A549 (cell line): ENCODE measurements around the gene CUL1. TPM values are rescaled to one million over a fixed set of nuclear protein-coding genes. Genes with fewer than 3 reads are reported as not detected.

Experiments
- ATAC-seq, 2 experiments: fragments of 200-7000 bp in 1 of 2; fragments of >200 bp in 1 of 2; cut with Nextera tagmentation in 1 of 2; cut with Tn5 transposase in 1 of 2; 3 replicates each; pipeline versions ENCODE4 v1.8.0 to v1.9.1; 2018 to 2020; ENCODE audit warnings: mild to moderate bottlenecking in 1 of 2, moderate library complexity in 1 of 2
- CTCF ChIA-PET: fragments of 300-600 bp; sonication (Branson Sonifier 250); formaldehyde crosslinking; extraction: SDS; loops from one replicate; lab custom pipeline; 2021; ENCODE audit warnings: antibody characterized with exemption, inconsistent platforms; lab: Yijun Ruan, JAX
- POLR2A ChIA-PET: fragments of 350-600 bp; formaldehyde crosslinking; extraction: SDS; loops from one replicate; lab custom pipeline; 2021; ENCODE audit warnings: antibody characterized with exemption, inconsistent platforms; lab: Yijun Ruan, JAX
- DNase-seq, 2 experiments: peaks; one replicate each; pipeline versions ENCODE4 v3.0.0 to v3.0.0-alpha.2; 2011 to 2016; ENCODE audit warnings: low read depth in 1 of 2, low spot score in 1 of 2
- FAIRE-seq: peaks from 2 replicates; lab custom pipeline; 2011; peaks lifted over from hg19 to GRCh38; lab: Jason Lieb, UNC
- H3K27ac ChIP-seq, 2 experiments: fragments of >200 bp; sonication (Bioruptor Twin); formaldehyde crosslinking; 3 replicates each; pipeline ENCODE4 v1.5.1; 2016 to 2017
- H3K4me1 ChIP-seq: fragments of >200 bp; sonication (Bioruptor Twin); formaldehyde crosslinking; 3 replicates; pipeline ENCODE4 v1.6.1; 2016
- H3K4me2 ChIP-seq: fragments of >200 bp; sonication (Bioruptor Twin); formaldehyde crosslinking; 3 replicates; pipeline ENCODE4 v1.6.1; 2016
- H3K4me3 ChIP-seq: fragments of >200 bp; sonication (Bioruptor Twin); formaldehyde crosslinking; 3 replicates; pipeline ENCODE4 v1.5.1; 2016
- H3K9me3 ChIP-seq: fragments of >200 bp; sonication (Bioruptor Twin); formaldehyde crosslinking; 3 replicates; pipeline ENCODE4 v1.6.1; 2016
- CBX2 ChIP-seq: fragments of 200-600 bp; sonication (generic); IDR thresholded peaks from 2 replicates; pipeline ENCODE4 v1.6.1; 2016; ENCODE audit warnings: low read depth, mild to moderate bottlenecking, borderline replicate concordance
- CBX8 ChIP-seq: fragments of 200-600 bp; sonication (generic); IDR thresholded peaks from 2 replicates; pipeline ENCODE4 v1.6.1; 2016
- CEBPB ChIP-seq, 2 experiments: fragments of >200 bp in 1 of 2; sonication (Bioruptor Twin) in 1 of 2; formaldehyde crosslinking in 1 of 2; IDR thresholded peaks; 2 replicates each; pipeline ENCODE4 v1.6.1; 2012 to 2016
- CHD2 ChIP-seq: fragments of 150-350 bp; IDR thresholded peaks from 2 replicates; pipeline ENCODE4 v1.6.1; 2014; ENCODE audit warnings: low read length; ENCODE audit not compliant: partially characterized antibody
- CHD4 ChIP-seq: fragments of 200-600 bp; sonication (generic); IDR thresholded peaks from 2 replicates; pipeline ENCODE4 v1.6.1; 2016; ENCODE audit warnings: antibody characterized with exemption, mild to moderate bottlenecking, borderline replicate concordance
- EHF ChIP-seq: fragments of 250-450 bp; sonication (Bioruptor Pico); IDR thresholded peaks from 2 replicates; pipeline ENCODE4 v1.5.0; 2020; ENCODE audit warnings: mild to moderate bottlenecking
- FOXS1 ChIP-seq: fragments of 250-450 bp; sonication (Bioruptor Pico); IDR thresholded peaks from 2 replicates; pipeline ENCODE4 v1.5.0; 2020; ENCODE audit warnings: mild to moderate bottlenecking, moderate library complexity
- GATA3 ChIP-seq: IDR thresholded peaks from 2 replicates; pipeline ENCODE4 v1.6.1; 2012; ENCODE audit warnings: borderline replicate concordance
- HDAC2 ChIP-seq: fragments of 200-600 bp; sonication (generic); IDR thresholded peaks from 2 replicates; pipeline ENCODE4 v1.6.1; 2016
- HEYL ChIP-seq: fragments of 250-450 bp; sonication (Bioruptor Pico); IDR thresholded peaks from 2 replicates; pipeline ENCODE4 v1.8.0; 2021; ENCODE audit warnings: mild to moderate bottlenecking, moderate library complexity
- HOXA7 ChIP-seq: fragments of 250-450 bp; sonication (Bioruptor Pico); IDR thresholded peaks from 2 replicates; pipeline ENCODE4 v1.5.0; 2020; ENCODE audit warnings: mild to moderate bottlenecking, moderate library complexity
- HOXB13 ChIP-seq: fragments of 250-450 bp; sonication (Bioruptor Pico); IDR thresholded peaks from 2 replicates; pipeline ENCODE4 v1.5.0; 2020; ENCODE audit warnings: low read depth, mild to moderate bottlenecking, moderate library complexity
- HOXB5 ChIP-seq: fragments of 250-450 bp; sonication (Bioruptor Pico); IDR thresholded peaks from 2 replicates; pipeline ENCODE4 v1.5.0; 2020; ENCODE audit warnings: mild to moderate bottlenecking, moderate library complexity
- JUN ChIP-seq, 2 experiments: fragments of >200 bp; sonication (Bioruptor Twin); formaldehyde crosslinking; IDR thresholded peaks; 2 replicates in 1 of 2; 3 replicates in 1 of 2; pipeline ENCODE4 v1.6.1; 2016 to 2017
- MYC ChIP-seq: IDR thresholded peaks from 2 replicates; pipeline ENCODE4 v1.6.1; 2012; ENCODE audit warnings: mild to moderate bottlenecking, inconsistent platforms, low read length, improper control_type of control experiment, borderline replicate concordance
- NFE2L2 ChIP-seq: fragments of 150-350 bp; conservative IDR thresholded peaks from 2 replicates; pipeline ENCODE4 v1.6.1; 2014; ENCODE audit warnings: low read length
- NPAS2 ChIP-seq: fragments of 250-450 bp; sonication (Bioruptor Pico); IDR thresholded peaks from 2 replicates; pipeline ENCODE4 v1.8.0; 2022; ENCODE audit warnings: mild to moderate bottlenecking, moderate library complexity, borderline replicate concordance
- PHF8 ChIP-seq: fragments of 200-600 bp; sonication (generic); IDR thresholded peaks from 2 replicates; pipeline ENCODE4 v1.6.1; 2016; ENCODE audit warnings: low read depth, mild to moderate bottlenecking, antibody characterized with exemption, moderate library complexity, borderline replicate concordance
- POLR2AphosphoS2 ChIP-seq: conservative IDR thresholded peaks from 2 replicates; pipeline ENCODE4 v1.6.1; 2012; ENCODE audit warnings: low read length, improper control_type of control experiment, inconsistent platforms
- RFX5 ChIP-seq: fragments of 450-650 bp; IDR thresholded peaks from 2 replicates; pipeline ENCODE4 v1.7.1; 2014; ENCODE audit warnings: antibody characterized with exemption, mild to moderate bottlenecking, moderate library complexity
- SREBF2 ChIP-seq: fragments of 450-650 bp; IDR thresholded peaks from 2 replicates; pipeline ENCODE4 v1.6.1; 2014; ENCODE audit warnings: mild to moderate bottlenecking, moderate library complexity
- TFCP2L1 ChIP-seq: fragments of 250-450 bp; sonication (Bioruptor Pico); IDR thresholded peaks from 2 replicates; pipeline ENCODE4 v1.5.0; 2021; ENCODE audit warnings: mild to moderate bottlenecking
- TP53 ChIP-seq: fragments of 250-450 bp; sonication (Bioruptor Pico); IDR thresholded peaks from 2 replicates; pipeline ENCODE4 v1.5.0; 2021; ENCODE audit warnings: mild to moderate bottlenecking, moderate library complexity
- ZC3H11A ChIP-seq: fragments of 450-650 bp; IDR thresholded peaks from 2 replicates; pipeline ENCODE4 v1.6.1; 2014; ENCODE audit warnings: antibody characterized with exemption, mild to moderate bottlenecking
- ZNF302 ChIP-seq: fragments of 250-450 bp; sonication (Bioruptor Pico); IDR thresholded peaks from 2 replicates; pipeline ENCODE4 v1.9.0; 2021; ENCODE audit warnings: inconsistent platforms, mild to moderate bottlenecking, moderate library complexity
- WGBS: methylation state at CpG from one replicate; pipeline ENCODE4 v1.1.6; 2017; ENCODE audit errors: missing lambda C conversion rate; 5-methylcytosine and 5-hydroxymethylcytosine counted together
- polyA plus RNA-seq, 4 experiments: library from polyadenylated mRNA; depleted of rRNA in 3 of 4; stranded (reverse); fragments of >200 nt; fragmentation: RNase III in 1 of 4; extraction: RNeasy Plus Mini Kit Qiagen cat#74134 plus additional on column Dnase treatment in 1 of 4; gene quantifications; 2 replicates in 3 of 4; 3 replicates in 1 of 4; pipeline ENCODE4 v1.2.3, GENCODE V29; 2011 to 2017
- TF ChIP-seq, protein P1 (sequence below): IDR thresholded peaks from 2 replicates; pipeline ENCODE4 v1.6.1; 2012
- TF ChIP-seq, protein P2 (sequence below): IDR thresholded peaks from 2 replicates; pipeline ENCODE4 v1.6.1; 2012; ENCODE audit warnings: low read depth, borderline replicate concordance
- TF ChIP-seq, protein P3 (sequence below): fragments of >200 bp; sonication (Bioruptor Twin); formaldehyde crosslinking; IDR thresholded peaks from 2 replicates; pipeline ENCODE4 v1.6.1; 2016
- TF ChIP-seq, protein P4 (sequence below): fragments of 250-450 bp; sonication (Bioruptor Pico); IDR thresholded peaks from 2 replicates; pipeline ENCODE4 v1.5.0; 2020; ENCODE audit warnings: low read depth, mild to moderate bottlenecking, moderate library complexity
- TF ChIP-seq, protein P5 (sequence below): fragments of 450-650 bp; IDR thresholded peaks from 2 replicates; pipeline ENCODE4 v1.6.1; 2014; ENCODE audit warnings: antibody characterized with exemption

Gene CUL1
- polyA plus RNA-seq, 2 of the 4 experiments (the other 2 are of a cell fraction) = 57.9 to 70.6 TPM

DNA sequence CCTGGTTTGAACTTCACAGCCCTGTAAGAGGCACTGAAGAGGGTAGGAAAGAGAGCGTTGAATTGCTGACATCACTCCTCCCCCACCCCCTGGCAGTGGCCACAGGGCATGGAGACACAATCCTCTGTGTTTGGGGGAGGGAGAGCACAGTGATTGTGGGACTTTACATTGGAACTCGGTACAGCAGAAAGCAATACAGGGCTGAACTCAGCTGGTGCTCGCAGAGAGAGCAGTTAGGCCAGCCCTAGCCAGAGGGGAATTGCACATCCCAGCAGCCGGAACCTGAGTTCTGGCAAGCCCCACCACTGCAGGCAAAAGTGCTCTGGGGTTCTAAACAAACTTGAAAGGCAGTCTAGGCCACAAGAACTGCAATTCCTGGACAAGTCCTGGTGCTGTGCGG, 24.0 kb upstream of the CUL1 start:
- POLR2A ChIA-PET = no interaction called here
- 60% methylated on average over 3 of the region's 5 CpGs for WGBS
- no peak overlapping the region for H3K4me3 ChIP-seq
- DNase-seq (no peak), ATAC-seq (no peak), FAIRE-seq (no peak)
- H3K4me1 ChIP-seq = no peaks in the 10 kb centered on the region
- H3K27ac ChIP-seq = no peak overlapping the region
- no peak overlapping the region for H3K4me2 ChIP-seq
- peaks cover 2% of the 10 kb centered on the region; the same call in 1 of the 3 replicates for H3K9me3 ChIP-seq
- TF ChIP-seq CBX8 (no peak), NPAS2 (no peak), TFCP2L1 (CRISPR knock-in tag) (no peak), JUN (IDR thresholded peaks at IDR 0.05) (no peak), PHF8 (no peak), CBX2 (no peak), CHD4 (no peak), ZC3H11A (no peak), ZNF302 (CRISPR knock-in tag) (no peak)
- TF ChIP-seq, protein P1, sequence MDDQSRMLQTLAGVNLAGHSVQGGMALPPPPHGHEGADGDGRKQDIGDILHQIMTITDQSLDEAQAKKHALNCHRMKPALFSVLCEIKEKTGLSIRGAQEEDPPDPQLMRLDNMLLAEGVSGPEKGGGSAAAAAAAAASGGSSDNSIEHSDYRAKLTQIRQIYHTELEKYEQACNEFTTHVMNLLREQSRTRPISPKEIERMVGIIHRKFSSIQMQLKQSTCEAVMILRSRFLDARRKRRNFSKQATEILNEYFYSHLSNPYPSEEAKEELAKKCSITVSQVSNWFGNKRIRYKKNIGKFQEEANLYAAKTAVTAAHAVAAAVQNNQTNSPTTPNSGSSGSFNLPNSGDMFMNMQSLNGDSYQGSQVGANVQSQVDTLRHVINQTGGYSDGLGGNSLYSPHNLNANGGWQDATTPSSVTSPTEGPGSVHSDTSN = no peak
- TF ChIP-seq, protein P2, sequence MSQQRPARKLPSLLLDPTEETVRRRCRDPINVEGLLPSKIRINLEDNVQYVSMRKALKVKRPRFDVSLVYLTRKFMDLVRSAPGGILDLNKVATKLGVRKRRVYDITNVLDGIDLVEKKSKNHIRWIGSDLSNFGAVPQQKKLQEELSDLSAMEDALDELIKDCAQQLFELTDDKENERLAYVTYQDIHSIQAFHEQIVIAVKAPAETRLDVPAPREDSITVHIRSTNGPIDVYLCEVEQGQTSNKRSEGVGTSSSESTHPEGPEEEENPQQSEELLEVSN = no peak
- TF ChIP-seq, protein P3, sequence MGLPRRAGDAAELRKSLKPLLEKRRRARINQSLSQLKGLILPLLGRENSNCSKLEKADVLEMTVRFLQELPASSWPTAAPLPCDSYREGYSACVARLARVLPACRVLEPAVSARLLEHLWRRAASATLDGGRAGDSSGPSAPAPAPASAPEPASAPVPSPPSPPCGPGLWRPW = no peak
- TF ChIP-seq, protein P4, sequence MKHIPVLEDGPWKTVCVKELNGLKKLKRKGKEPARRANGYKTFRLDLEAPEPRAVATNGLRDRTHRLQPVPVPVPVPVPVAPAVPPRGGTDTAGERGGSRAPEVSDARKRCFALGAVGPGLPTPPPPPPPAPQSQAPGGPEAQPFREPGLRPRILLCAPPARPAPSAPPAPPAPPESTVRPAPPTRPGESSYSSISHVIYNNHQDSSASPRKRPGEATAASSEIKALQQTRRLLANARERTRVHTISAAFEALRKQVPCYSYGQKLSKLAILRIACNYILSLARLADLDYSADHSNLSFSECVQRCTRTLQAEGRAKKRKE (CRISPR knock-in tag) = no peak
- CTCF ChIA-PET = interaction anchor here (1.2 kb wide), 1 partner anchor 9 kb away, joined by 5 read pairs; no protein-coding TSS in a partner anchor

DNA sequence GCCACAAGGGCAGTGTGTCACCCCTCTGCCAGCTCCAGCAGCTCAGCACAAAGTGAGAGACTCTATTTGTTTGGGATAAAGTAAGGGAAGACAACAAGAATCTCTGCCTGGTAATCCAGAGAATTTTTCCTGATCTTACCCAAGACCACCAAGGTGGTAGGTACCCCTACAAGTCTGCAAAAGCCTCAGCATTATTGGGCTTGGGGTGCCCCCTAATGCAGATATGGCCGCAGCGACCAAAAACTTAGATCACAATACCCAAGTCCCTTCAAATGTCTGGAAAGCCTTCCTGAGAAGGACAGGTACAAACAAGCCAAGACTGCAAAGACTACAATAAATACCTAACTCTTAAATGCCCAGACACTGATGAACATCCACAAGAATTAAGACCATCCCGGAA, 22.4 kb upstream of the CUL1 start:
- POLR2A ChIA-PET = no interaction called here
- ATAC-seq = no peak
- Histone ChIP-seq H3K4me2 (no peak overlapping the region), H3K9me3 (peaks cover 7% of the 10 kb centered on the region; the same call in 1 of the 3 replicates), H3K4me1 (no peaks in the 10 kb centered on the region), H3K4me3 (no peak overlapping the region), H3K27ac (no peak overlapping the region)
- TF ChIP-seq CEBPB (IDR thresholded peaks at IDR 0.05) (no peak), NPAS2 (no peak), ZNF302 (CRISPR knock-in tag) (no peak), EHF (CRISPR knock-in tag) (no peak), HOXB13 (CRISPR knock-in tag) (no peak), NFE2L2 (no peak)
- TF ChIP-seq, protein P2 = no peak
- FAIRE-seq = no peak
- CTCF ChIA-PET = interaction anchor here (1.2 kb wide), 1 partner anchor 470 kb away, joined by 4 read pairs; the partner anchor contains the start of gene ZNF398
- WGBS = 75% methylated on average over 3 of the region's 3 CpGs
- DNase-seq = no peak

DNA sequence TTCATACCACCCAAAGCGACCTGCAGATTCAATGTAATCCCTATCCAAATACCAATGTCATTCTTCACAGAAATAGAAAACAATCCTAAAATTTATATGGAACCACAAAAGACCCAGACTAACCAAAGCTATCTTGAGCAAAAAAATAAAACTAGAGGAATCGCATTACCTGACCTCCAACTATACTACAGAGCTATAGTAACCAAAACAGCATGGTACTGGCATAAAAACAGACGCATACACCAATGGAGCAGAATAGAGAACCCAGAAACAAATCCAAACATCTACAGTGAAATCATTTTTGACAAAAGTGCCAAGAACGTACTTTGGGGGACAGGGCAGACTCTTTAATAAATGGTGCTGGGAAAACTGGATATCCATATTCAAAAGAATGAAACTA, 16.9 kb upstream of the CUL1 start:
- ChIA-PET CTCF (no interaction called here), POLR2A (no interaction called here)
- FAIRE-seq = no peak
- Histone ChIP-seq H3K27ac (no peak overlapping the region), H3K9me3 (peaks cover 11% of the 10 kb centered on the region; the same call in 1 of the 3 replicates), H3K4me3 (no peak overlapping the region), H3K4me1 (no peaks in the 10 kb centered on the region), H3K4me2 (no peak overlapping the region)
- ATAC-seq = no peak
- TF ChIP-seq HOXA7 (CRISPR knock-in tag) = no peak
- TF ChIP-seq, protein P1 = no peak
- TF ChIP-seq HDAC2 = no peak
- TF ChIP-seq HEYL (CRISPR knock-in tag) = no peak
- TF ChIP-seq GATA3 = no peak
- no peak for TF ChIP-seq FOXS1
- TF ChIP-seq HOXB5 = no peak
- TF ChIP-seq TFCP2L1 (CRISPR knock-in tag) = no peak
- TF ChIP-seq TP53 (CRISPR knock-in tag) = no peak
- TF ChIP-seq CHD2 = no peak
- TF ChIP-seq SREBF2 = no peak
- TF ChIP-seq, protein P5, sequence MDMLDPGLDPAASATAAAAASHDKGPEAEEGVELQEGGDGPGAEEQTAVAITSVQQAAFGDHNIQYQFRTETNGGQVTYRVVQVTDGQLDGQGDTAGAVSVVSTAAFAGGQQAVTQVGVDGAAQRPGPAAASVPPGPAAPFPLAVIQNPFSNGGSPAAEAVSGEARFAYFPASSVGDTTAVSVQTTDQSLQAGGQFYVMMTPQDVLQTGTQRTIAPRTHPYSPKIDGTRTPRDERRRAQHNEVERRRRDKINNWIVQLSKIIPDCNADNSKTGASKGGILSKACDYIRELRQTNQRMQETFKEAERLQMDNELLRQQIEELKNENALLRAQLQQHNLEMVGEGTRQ = no peak
- TF ChIP-seq CBX8 = no peak
- no peak for TF ChIP-seq MYC
- no peak for TF ChIP-seq RFX5
- no peak for TF ChIP-seq NPAS2
- TF ChIP-seq POLR2AphosphoS2 = no peak
- 17% methylated on average over 4 of the region's 4 CpGs for WGBS
- DNase-seq = no peak
